Measurements from ENCODE around the gene AFDN. TPM values are rescaled to one million over a fixed set of nuclear protein-coding genes. Genes with fewer than 3 reads are reported as not detected.

AFDN gene
- total RNA-seq, 3 donors from 2014 or later (not counting 1 experiment from before 2014, with no cell fraction given) = 6.3 to 9.3 (median 7.9) TPM

DNA sequence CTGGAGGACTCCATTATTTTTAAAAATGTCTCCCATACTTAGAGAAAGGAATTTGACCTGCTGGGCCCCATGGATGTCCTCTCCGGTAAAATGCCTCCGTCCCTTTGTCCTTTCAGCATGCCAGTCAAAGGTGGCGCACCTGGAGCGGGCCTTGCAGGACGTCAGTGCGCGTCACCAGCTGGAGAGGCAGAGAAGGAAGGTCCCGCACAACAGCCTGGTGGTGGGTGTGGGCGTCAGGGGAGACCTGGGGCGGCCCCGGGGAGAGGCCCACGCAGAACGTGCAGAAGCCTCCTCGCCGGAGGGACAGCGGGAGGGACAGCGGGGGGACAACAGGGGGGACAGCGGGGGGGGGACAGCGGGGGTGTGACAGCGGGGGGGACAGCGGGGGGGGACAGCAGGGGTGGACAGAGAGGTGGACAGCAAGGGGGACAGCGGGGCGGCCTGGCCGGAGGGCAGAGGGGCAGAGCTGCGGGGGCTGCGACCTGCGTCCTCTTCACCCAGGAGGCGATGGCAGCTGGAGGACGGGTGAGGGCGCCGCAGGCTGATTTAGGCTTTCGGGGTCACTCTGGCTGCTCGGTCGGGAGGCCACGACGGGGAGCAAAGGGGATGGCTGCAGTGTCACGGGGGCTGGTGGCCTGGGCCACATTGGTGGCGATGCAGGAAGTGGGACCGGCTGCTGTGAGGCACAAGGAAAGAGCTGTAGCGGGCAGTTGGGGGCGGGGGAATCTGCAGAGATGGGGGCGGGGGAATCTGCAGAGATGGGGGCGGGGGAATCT is 169.9 kb downstream of the AFDN start:
- H3K4me3 ChIP-seq (ENCODE audit: low read length) = no peak overlapping the region
- Mint-ChIP-seq H3K36me3 (no peaks in the 10 kb centered on the region), H3K27me3 (ENCODE audit: low read depth in 2 of 2) (peaks cover 0 to 9% of the 10 kb centered on the region in 2 donors), H3K4me3 (peak overlapping the region; percentile 6), H3K27ac (no peak overlapping the region), H3K4me1 (no peaks in the 10 kb centered on the region), H3K9me3 (no peaks in the 10 kb centered on the region)
- WGBS (ENCODE audit: insufficient coverage) = 58% methylated on average over 32 of the region's 43 CpGs
- intact Hi-C loops (cut with micrococcal nuclease) = no loop called here
- H3K27ac ChIP-seq (ENCODE audit: low read length) = no peak overlapping the region
- ATAC-seq (no peak), DNase-seq (no peak)
- no peaks in the 10 kb centered on the region for H3K4me1 ChIP-seq (ENCODE audit: control insufficient read depth, insufficient read depth, low read length)
- no peaks in the 10 kb centered on the region for H3K27me3 ChIP-seq (ENCODE audit: control insufficient read depth, insufficient read depth, low read length)
- no peaks in the 10 kb centered on the region for H3K36me3 ChIP-seq (ENCODE audit: control insufficient read depth, insufficient read depth, low read length)
- TF ChIP-seq, protein P1, sequence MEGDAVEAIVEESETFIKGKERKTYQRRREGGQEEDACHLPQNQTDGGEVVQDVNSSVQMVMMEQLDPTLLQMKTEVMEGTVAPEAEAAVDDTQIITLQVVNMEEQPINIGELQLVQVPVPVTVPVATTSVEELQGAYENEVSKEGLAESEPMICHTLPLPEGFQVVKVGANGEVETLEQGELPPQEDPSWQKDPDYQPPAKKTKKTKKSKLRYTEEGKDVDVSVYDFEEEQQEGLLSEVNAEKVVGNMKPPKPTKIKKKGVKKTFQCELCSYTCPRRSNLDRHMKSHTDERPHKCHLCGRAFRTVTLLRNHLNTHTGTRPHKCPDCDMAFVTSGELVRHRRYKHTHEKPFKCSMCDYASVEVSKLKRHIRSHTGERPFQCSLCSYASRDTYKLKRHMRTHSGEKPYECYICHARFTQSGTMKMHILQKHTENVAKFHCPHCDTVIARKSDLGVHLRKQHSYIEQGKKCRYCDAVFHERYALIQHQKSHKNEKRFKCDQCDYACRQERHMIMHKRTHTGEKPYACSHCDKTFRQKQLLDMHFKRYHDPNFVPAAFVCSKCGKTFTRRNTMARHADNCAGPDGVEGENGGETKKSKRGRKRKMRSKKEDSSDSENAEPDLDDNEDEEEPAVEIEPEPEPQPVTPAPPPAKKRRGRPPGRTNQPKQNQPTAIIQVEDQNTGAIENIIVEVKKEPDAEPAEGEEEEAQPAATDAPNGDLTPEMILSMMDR (IDR thresholded peaks at IDR 0.05) = no peak
- no peaks in the 10 kb centered on the region for H3K9me3 ChIP-seq (ENCODE audit: control insufficient read depth, insufficient read depth, low read length)

- Histone ChIP-seq H3K36me3 (ENCODE audit: control insufficient read depth, insufficient read depth, low read length) (no peaks in the 10 kb centered on the region), H3K9me3 (ENCODE audit: control insufficient read depth, insufficient read depth, low read length) (no peaks in the 10 kb centered on the region), H3K4me1 (ENCODE audit: control insufficient read depth, insufficient read depth, low read length) (no peaks in the 10 kb centered on the region), H3K27me3 (ENCODE audit: control insufficient read depth, insufficient read depth, low read length) (no peaks in the 10 kb centered on the region), H3K27ac (ENCODE audit: low read length) (no peak within 1 kb of the TSS), H3K4me3 (ENCODE audit: low read length) (no peak within 1 kb of the TSS)
- H3K4me1 Mint-ChIP-seq = no peaks in the 10 kb centered on the region
- ATAC-seq = no peak
- H3K36me3 Mint-ChIP-seq = no peaks in the 10 kb centered on the region
- no peaks in the 10 kb centered on the region for H3K9me3 Mint-ChIP-seq
- peaks cover 0 to 9% of the 10 kb centered on the region in 2 donors for H3K27me3 Mint-ChIP-seq (ENCODE audit: low read depth in 2 of 2)
- TF ChIP-seq, protein P1 (IDR thresholded peaks at IDR 0.05) = no peak
- no peak within 1 kb of the TSS for H3K27ac Mint-ChIP-seq
- WGBS (ENCODE audit: insufficient coverage) = 90% methylated on average over 9 of the region's 9 CpGs
- no peak for DNase-seq
- intact Hi-C loops (cut with micrococcal nuclease) = no loop called here
- H3K4me3 Mint-ChIP-seq = peak within 1 kb of the TSS; percentile 6
Observed at GRCh38 chr6:167997642-167998041, 170.9 kb downstream of the AFDN start, which contains the start of gene KIF25. Gene KIF25, plus strand, starts transcription at chr6:167997671. Its CDS starts 31,915 bp downstream, at chr6:168029586.

DNA sequence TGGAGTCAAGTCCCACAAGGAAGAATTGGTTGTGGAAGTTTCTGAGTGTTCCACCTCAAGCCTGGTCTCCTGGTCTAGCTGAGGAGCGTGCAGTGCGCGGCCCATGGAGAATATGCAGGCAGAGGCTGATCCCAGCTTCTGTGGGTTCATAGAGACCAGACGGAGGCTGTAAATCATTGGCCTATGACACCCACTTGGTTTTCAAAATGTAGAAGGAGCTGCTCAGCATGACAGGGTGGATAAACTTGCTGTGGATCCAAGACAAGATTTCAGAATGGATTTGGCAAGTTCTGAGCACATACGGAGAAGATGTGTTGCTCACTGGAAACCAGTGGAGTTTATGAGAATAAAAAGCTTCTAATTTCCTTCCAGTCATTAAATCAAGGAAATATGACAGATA is 171.5 kb downstream of the AFDN start:
- H3K27me3 ChIP-seq (ENCODE audit: control insufficient read depth, insufficient read depth, low read length) = no peaks in the 10 kb centered on the region
- H3K36me3 ChIP-seq (ENCODE audit: control insufficient read depth, insufficient read depth, low read length) = no peaks in the 10 kb centered on the region
- H3K9me3 ChIP-seq (ENCODE audit: control insufficient read depth, insufficient read depth, low read length) = no peaks in the 10 kb centered on the region
- Mint-ChIP-seq H3K4me1 (no peaks in the 10 kb centered on the region), H3K27me3 (ENCODE audit: low read depth in 2 of 2) (peaks cover 0 to 9% of the 10 kb centered on the region in 2 donors), H3K36me3 (no peaks in the 10 kb centered on the region), H3K27ac (no peak overlapping the region), H3K4me3 (no peak overlapping the region), H3K9me3 (no peaks in the 10 kb centered on the region)
- H3K4me3 ChIP-seq (ENCODE audit: low read length) = no peak overlapping the region
- DNase-seq (no peak), ATAC-seq (no peak)
- TF ChIP-seq, protein P1 (IDR thresholded peaks at IDR 0.05) = no peak
- H3K4me1 ChIP-seq (ENCODE audit: control insufficient read depth, insufficient read depth, low read length) = no peaks in the 10 kb centered on the region
- H3K27ac ChIP-seq (ENCODE audit: low read length) = no peak overlapping the region
- intact Hi-C loops (cut with micrococcal nuclease) = no loop called here
- 89% methylated on average over 5 of the region's 5 CpGs for WGBS (ENCODE audit: insufficient coverage)

All from natural killer cell (primary cell).